GM12878 (cell line): ENCODE results near the gene TENT5A.

ENCODE experiments used
- CBFB ChIP-seq: IDR thresholded peaks from 2 replicates; pipeline ENCODE4 v1.6.1; 2016; ENCODE audit warnings: antibody characterized with exemption, low read depth
- CREM ChIP-seq: IDR thresholded peaks from 2 replicates; pipeline ENCODE4 v1.6.1; 2014; ENCODE audit warnings: antibody characterized with exemption, low read depth
- CTCF ChIP-seq, 3 experiments: IDR thresholded peaks in 2 of 3; conservative IDR thresholded peaks in 1 of 3; 2 replicates each; pipeline ENCODE4 v1.5.1; 2011; ENCODE audit warnings: low read depth in 3 of 3, low read length in 3 of 3, mild to moderate bottlenecking in 3 of 3, control low read depth in 2 of 3, moderate library complexity in 2 of 3, inconsistent platforms in 1 of 3, mixed read lengths in 1 of 3; ENCODE audit not compliant: control insufficient read depth in 2 of 3, insufficient read depth in 1 of 3; ENCODE audit errors: extremely low read depth in 1 of 3
- FOXM1 ChIP-seq: IDR thresholded peaks from 2 replicates; pipeline ENCODE4 v1.6.1; 2012; ENCODE audit warnings: low read depth, mild to moderate bottlenecking, inconsistent platforms, low read length, moderate library complexity
- HDAC2 ChIP-seq: fragments of 200-600 bp; sonication (generic); IDR thresholded peaks from 2 replicates; pipeline ENCODE4 v1.6.1; 2017
- KDM1A ChIP-seq: fragments of 200-600 bp; sonication (generic); IDR thresholded peaks from 2 replicates; pipeline ENCODE4 v1.6.1; 2016; ENCODE audit warnings: borderline replicate concordance
- POLR2AphosphoS5 ChIP-seq: IDR thresholded peaks from 2 replicates; pipeline ENCODE4 v1.6.1; 2011; ENCODE audit warnings: mild to moderate bottlenecking, low read length, inconsistent platforms
- RFX5 ChIP-seq: IDR thresholded peaks from 2 replicates; pipeline ENCODE4 v1.6.1; 2011; ENCODE audit warnings: low read depth, low read length, improper control_type of control experiment
- TARDBP ChIP-seq: IDR thresholded peaks from 2 replicates; pipeline ENCODE4 v1.6.1; 2016; ENCODE audit warnings: borderline replicate concordance

DNA sequence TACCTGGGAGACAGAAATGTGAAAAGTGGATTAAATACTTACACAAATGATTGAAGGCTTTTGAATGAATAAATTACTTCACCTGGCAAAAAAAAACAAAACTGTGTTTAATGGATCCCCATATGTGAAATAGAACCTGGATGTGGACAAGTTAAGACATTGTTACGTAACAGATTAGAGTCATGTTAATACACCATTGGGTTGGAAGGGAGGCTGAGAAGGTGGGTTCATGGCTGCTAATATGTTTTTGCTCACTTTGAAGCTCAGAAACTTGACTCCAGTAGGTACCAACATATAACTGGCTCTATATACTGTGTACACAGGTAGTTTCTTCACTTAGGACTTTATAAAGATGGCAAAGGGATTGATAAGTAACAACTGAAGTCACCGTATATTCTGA is 21.4 kb upstream of the TENT5A start:
- no peak for TF ChIP-seq CBFB
- TF ChIP-seq KDM1A, result no peak
- no peak for TF ChIP-seq FOXM1
- no peak for TF ChIP-seq CTCF (IDR thresholded peaks at IDR 0.05 in 2 of 3, conservative IDR thresholded peaks at IDR 0.05 in 1 of 3; ENCODE audit: control insufficient read depth in 2 of 3, extremely low read depth in 1 of 3, insufficient read depth in 1 of 3, low read depth in 3 of 3, low read length in 3 of 3)
- TF ChIP-seq HDAC2, result no peak
- no peak for TF ChIP-seq CREM
- TF ChIP-seq RFX5, result no peak
- no peak for TF ChIP-seq TARDBP
- TF ChIP-seq POLR2AphosphoS5, result no peak
